Measurements from ENCODE around the gene IRF4. TPM values are rescaled to one million over a fixed set of nuclear protein-coding genes. Genes with fewer than 3 reads are reported as not detected.

Gene IRF4
- total and polyA plus RNA-seq, 2 donors (not counting 1 experiment from before 2014, with no cell fraction given), result 75.7 to 142 TPM

DNA sequence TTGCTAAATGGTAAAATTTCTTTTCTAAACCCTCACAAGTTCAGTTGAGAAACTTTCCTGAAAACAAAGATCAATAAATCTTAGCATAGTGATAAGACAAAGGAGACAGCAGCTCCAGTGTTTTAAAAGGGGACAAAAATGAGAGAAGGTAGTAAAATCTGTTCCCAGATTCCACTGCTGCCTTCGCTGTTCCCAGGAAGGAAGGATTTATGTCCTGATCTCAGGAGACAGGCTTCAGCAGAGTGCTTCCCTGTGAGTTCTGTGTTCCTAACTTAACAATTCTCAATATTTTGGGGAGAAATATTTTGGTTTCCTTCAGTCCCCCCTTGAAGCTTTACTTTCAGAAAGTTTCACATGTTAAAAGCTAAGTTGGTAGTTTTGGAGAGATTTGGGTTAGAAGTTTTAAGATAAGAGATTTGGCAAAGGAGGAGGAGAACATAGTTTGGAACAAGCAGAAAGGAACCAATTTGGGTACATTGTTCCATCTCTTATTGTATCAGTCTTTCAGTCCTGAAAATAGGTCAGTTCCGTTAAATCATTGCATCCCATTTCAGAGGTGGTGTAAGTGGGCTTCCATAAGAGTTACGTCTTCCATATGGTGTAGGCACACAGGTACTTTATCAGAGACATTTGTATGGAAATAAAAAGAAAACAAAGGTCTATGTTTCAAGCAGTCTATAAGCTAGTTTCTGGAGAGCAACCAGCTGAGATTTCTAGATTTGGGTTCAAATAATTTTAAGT lies 20.8 kb downstream of the IRF4 start:
- TF ChIP-seq, protein P1, sequence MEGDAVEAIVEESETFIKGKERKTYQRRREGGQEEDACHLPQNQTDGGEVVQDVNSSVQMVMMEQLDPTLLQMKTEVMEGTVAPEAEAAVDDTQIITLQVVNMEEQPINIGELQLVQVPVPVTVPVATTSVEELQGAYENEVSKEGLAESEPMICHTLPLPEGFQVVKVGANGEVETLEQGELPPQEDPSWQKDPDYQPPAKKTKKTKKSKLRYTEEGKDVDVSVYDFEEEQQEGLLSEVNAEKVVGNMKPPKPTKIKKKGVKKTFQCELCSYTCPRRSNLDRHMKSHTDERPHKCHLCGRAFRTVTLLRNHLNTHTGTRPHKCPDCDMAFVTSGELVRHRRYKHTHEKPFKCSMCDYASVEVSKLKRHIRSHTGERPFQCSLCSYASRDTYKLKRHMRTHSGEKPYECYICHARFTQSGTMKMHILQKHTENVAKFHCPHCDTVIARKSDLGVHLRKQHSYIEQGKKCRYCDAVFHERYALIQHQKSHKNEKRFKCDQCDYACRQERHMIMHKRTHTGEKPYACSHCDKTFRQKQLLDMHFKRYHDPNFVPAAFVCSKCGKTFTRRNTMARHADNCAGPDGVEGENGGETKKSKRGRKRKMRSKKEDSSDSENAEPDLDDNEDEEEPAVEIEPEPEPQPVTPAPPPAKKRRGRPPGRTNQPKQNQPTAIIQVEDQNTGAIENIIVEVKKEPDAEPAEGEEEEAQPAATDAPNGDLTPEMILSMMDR (IDR thresholded peaks at IDR 0.05), result no peak
- TF ChIP-seq EZH2 (IDR thresholded peaks at IDR 0.05; ENCODE audit: borderline replicate concordance, insufficient read depth, low read depth, low read length, poor library complexity, severe bottlenecking), result no peak
- H3K9me3 Mint-ChIP-seq (ENCODE audit: insufficient read depth), result peaks cover 17% of the 10 kb centered on the region
- Histone ChIP-seq H3K36me3 (replicated peaks in 1 of 2; ENCODE audit: control extremely low read depth in 1 of 2, control insufficient read depth in 1 of 2, extremely low read depth in 1 of 2, insufficient read depth in 2 of 2, low read length in 1 of 2) (peaks cover 13 to 48% of the 10 kb centered on the region in 2 experiments), H3K9ac (ENCODE audit: low read length) (no peak overlapping the region), H3K9me3 (ENCODE audit: control extremely low read depth in 1 of 3, control insufficient read depth in 2 of 3, insufficient read depth in 1 of 3, low read length in 2 of 3) (peaks cover 7 to 27% (median 12%) of the 10 kb centered on the region in 3 donors), H3K27ac (ENCODE audit: low read length in 2 of 2) (no peak overlapping the region), H2AFZ (ENCODE audit: insufficient read depth, low read depth, low read length, poor library complexity, severe bottlenecking) (no peak overlapping the region), H3K27me3 (replicated peaks in 1 of 4; ENCODE audit: control extremely low read depth in 1 of 4, control insufficient read depth in 3 of 4, insufficient read depth in 4 of 4, low read length in 3 of 4) (no peaks in the 10 kb centered on the region), H3K4me3 (ENCODE audit: control extremely low read depth in 1 of 5, extremely low read depth in 1 of 5, insufficient read depth in 1 of 5, low read depth in 2 of 5, low read length in 4 of 5) (no peak overlapping the region), H4K20me1 (ENCODE audit: control insufficient read depth, insufficient read depth, low read length, poor library complexity, severe bottlenecking) (peaks cover 14% of the 10 kb centered on the region), H3K4me2 (replicated peaks; ENCODE audit: low read depth, low read length, poor library complexity, severe bottlenecking) (no peak overlapping the region), H3K79me2 (ENCODE audit: control insufficient read depth, insufficient read depth, low read length) (no peaks in the 10 kb centered on the region), H3K4me1 (ENCODE audit: control insufficient read depth in 2 of 2, insufficient read depth in 2 of 2, low read length in 2 of 2) (no peaks in the 10 kb centered on the region)
- no peak for DNase-seq
- no peak for ATAC-seq (ENCODE audit: low read depth)
- H3K4me1 Mint-ChIP-seq, result peaks cover 17% of the 10 kb centered on the region
- ChIA-PET CTCF (interaction anchor here (1.1 to 2.9 kb wide), 2 partner anchors 185 to 219 kb away, joined by 3 to 12 read pairs; no protein-coding TSS in a partner anchor), POLR2A (no interaction called here)
- intact Hi-C loops (cut with micrococcal nuclease), result no loop called here
- no peaks in the 10 kb centered on the region for H3K27me3 Mint-ChIP-seq
- H3K4me3 Mint-ChIP-seq, result no peak overlapping the region
- 100% methylated on average over 1 of the region's 3 CpGs for WGBS (ENCODE audit: insufficient coverage)
- H3K27ac Mint-ChIP-seq, result no peak overlapping the region

DNA sequence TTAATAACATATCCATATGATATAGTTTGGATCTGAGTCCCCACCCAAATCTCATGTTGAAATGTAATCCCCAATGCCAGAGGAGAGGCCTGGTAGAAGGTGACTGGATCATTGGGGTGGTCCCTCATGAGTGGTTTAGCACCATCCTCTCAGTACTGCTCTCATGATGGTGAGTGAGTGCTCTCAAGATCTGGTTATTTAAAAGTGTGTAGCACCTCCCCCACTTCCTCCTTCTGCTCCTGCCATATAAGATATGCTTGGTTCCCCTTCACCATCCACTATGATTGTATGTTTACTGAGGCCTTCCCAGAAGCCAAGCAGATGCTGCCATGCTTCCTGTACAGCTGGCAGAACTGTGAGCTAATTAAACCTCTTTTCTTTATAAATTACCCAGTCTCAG lies 22.9 kb downstream of the IRF4 start:
- CTCF ChIA-PET, result no interaction called here
- no peak for DNase-seq
- TF ChIP-seq, protein P1 (IDR thresholded peaks at IDR 0.05), result no peak
- TF ChIP-seq EZH2 (IDR thresholded peaks at IDR 0.05; ENCODE audit: borderline replicate concordance, insufficient read depth, low read depth, low read length, poor library complexity, severe bottlenecking), result no peak
- Histone ChIP-seq H3K27me3 (replicated peaks in 1 of 4; ENCODE audit: control extremely low read depth in 1 of 4, control insufficient read depth in 3 of 4, insufficient read depth in 4 of 4, low read length in 3 of 4) (no peaks in the 10 kb centered on the region), H3K4me1 (ENCODE audit: control insufficient read depth in 2 of 2, insufficient read depth in 2 of 2, low read length in 2 of 2) (no peaks in the 10 kb centered on the region), H3K9me3 (ENCODE audit: control extremely low read depth in 1 of 3, control insufficient read depth in 2 of 3, insufficient read depth in 1 of 3, low read length in 2 of 3) (peaks cover 7 to 27% (median 12%) of the 10 kb centered on the region in 3 donors), H4K20me1 (ENCODE audit: control insufficient read depth, insufficient read depth, low read length, poor library complexity, severe bottlenecking) (peaks cover 14% of the 10 kb centered on the region), H3K9ac (ENCODE audit: low read length) (no peak overlapping the region), H3K4me3 (ENCODE audit: control extremely low read depth in 1 of 5, extremely low read depth in 1 of 5, insufficient read depth in 1 of 5, low read depth in 2 of 5, low read length in 4 of 5) (no peak overlapping the region), H3K36me3 (replicated peaks in 1 of 2; ENCODE audit: control extremely low read depth in 1 of 2, control insufficient read depth in 1 of 2, extremely low read depth in 1 of 2, insufficient read depth in 2 of 2, low read length in 1 of 2) (peaks cover 10 to 26% of the 10 kb centered on the region in 2 experiments), H2AFZ (ENCODE audit: insufficient read depth, low read depth, low read length, poor library complexity, severe bottlenecking) (no peak overlapping the region), H3K27ac (ENCODE audit: low read length in 2 of 2) (peak overlapping the region in 1 of 2 donors; percentile 41), H3K4me2 (replicated peaks; ENCODE audit: low read depth, low read length, poor library complexity, severe bottlenecking) (no peak overlapping the region), H3K79me2 (ENCODE audit: control insufficient read depth, insufficient read depth, low read length) (no peaks in the 10 kb centered on the region)
- no peaks in the 10 kb centered on the region for H3K27me3 Mint-ChIP-seq
- H3K27ac Mint-ChIP-seq, result peak overlapping the region; percentile 56
- H3K9me3 Mint-ChIP-seq (ENCODE audit: insufficient read depth), result peaks cover 19% of the 10 kb centered on the region
- ATAC-seq (ENCODE audit: low read depth), result peak; percentile 31
- H3K4me1 Mint-ChIP-seq, result peaks cover 3% of the 10 kb centered on the region
- intact Hi-C loops (cut with micrococcal nuclease), result no loop called here
- POLR2A ChIA-PET, result no interaction called here
- no peak overlapping the region for H3K4me3 Mint-ChIP-seq

All from B cell (primary cell).